HUES6 (cell line): ENCODE data around the gene SNAI3.
"Not testable (repeated sequence)": the region's sequence is repeated elsewhere in the genome, so short reads cannot be mapped to it uniquely, and the experiment has no call there.

Source experiments
- H3K27ac ChIP-seq: 2 replicates; pipeline ENCODE4 v1.7.0; 2013; ENCODE audit warnings: low read depth, mild to moderate bottlenecking, low read length, inconsistent platforms
- H3K27me3 ChIP-seq: 2 replicates; pipeline ENCODE4 v1.6.1; 2013; ENCODE audit warnings: low read length; ENCODE audit not compliant: control insufficient read depth, insufficient read depth
- H3K36me3 ChIP-seq: 2 replicates; pipeline ENCODE4 v1.6.1; 2013; ENCODE audit warnings: low read length; ENCODE audit not compliant: control insufficient read depth, insufficient read depth
- H3K4me1 ChIP-seq: 2 replicates; pipeline ENCODE4 v1.6.1; 2013; ENCODE audit warnings: low read length; ENCODE audit not compliant: control insufficient read depth, insufficient read depth
- H3K4me3 ChIP-seq: 2 replicates; pipeline ENCODE4 v1.5.1; 2013; ENCODE audit warnings: low read depth, low read length
- H3K9ac ChIP-seq: one replicate; pipeline ENCODE4 v1.6.1; 2013; ENCODE audit warnings: mild to moderate bottlenecking, low read length
- H3K9me3 ChIP-seq: 2 replicates; pipeline ENCODE4 v1.6.1; 2013; ENCODE audit warnings: low read depth, low read length; ENCODE audit not compliant: control insufficient read depth, insufficient read depth

SNAI3 gene

GRCh38 chr16:88678224-88678979 is 7.9 kb downstream of the SNAI3 start:
- Histone ChIP-seq H3K27ac (no peak overlapping the region), H3K4me1 (peaks cover 5% of the 10 kb centered on the region; the same call in 1 of the 2 replicates), H3K36me3 (peaks cover 11% of the 10 kb centered on the region; the same call in 1 of the 2 replicates), H3K9me3 (no peaks in the 10 kb centered on the region), H3K27me3 (peaks cover under 1% of the 10 kb centered on the region; the same call in 1 of the 2 replicates), H3K9ac (no peak overlapping the region), H3K4me3 (no peak overlapping the region)

GRCh38 chr16:88677721-88678120 is 8.6 kb downstream of the SNAI3 start:
- H3K4me1 ChIP-seq: peaks cover 5% of the 10 kb centered on the region; the same call in 1 of the 2 replicates
- H3K9me3 ChIP-seq: no peaks in the 10 kb centered on the region
- no peak overlapping the region for H3K27ac ChIP-seq
- H3K36me3 ChIP-seq: peaks cover 11% of the 10 kb centered on the region; the same call in 1 of the 2 replicates
- no peaks in the 10 kb centered on the region; the same call in 1 of the 2 replicates for H3K27me3 ChIP-seq
- H3K9ac ChIP-seq: no peak overlapping the region
- no peak overlapping the region for H3K4me3 ChIP-seq

DNA sequence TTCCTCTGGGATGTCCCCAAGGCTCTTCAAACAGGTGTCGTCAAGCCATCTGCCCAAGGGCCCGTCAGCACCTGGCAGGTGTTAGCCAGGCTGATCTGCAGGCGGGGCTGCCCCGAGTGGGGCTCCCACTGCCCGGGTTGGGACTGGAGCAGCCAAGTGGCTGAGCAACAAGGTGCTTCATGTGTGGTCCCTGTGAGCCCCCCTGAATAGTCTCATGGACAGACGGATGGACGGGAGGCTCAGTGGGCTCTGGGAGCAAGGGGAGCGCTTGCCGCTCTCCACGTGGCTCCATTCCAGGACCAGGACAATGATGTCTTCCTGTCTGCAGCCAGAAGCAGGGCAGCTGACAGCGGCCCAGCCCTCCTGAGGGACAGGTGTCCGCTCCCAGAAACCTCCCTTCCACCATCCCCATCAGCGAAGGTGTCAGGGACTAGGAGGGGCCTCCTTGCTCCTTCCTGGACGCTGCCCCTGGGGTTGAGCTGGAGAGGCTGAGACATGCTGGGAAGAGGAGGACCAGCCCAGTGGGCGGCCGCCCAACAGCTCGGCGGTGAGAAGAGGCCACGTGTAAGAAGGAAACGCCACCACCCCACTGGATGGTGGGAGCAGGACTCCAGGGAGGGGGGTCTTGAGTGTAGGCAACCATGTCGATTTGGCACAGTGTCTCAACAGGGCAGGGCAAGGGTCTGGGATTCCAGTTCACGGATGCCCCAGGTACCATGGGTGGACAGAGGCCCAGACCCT is 9.6 kb downstream of the SNAI3 start:
- no peak overlapping the region for H3K4me3 ChIP-seq
- peaks cover 11% of the 10 kb centered on the region; the same call in 1 of the 2 replicates for H3K36me3 ChIP-seq
- peaks cover 7% of the 10 kb centered on the region; the same call in 1 of the 2 replicates for H3K4me1 ChIP-seq
- H3K9ac ChIP-seq: no peak overlapping the region
- H3K27ac ChIP-seq: no peak overlapping the region
- no peaks in the 10 kb centered on the region for H3K9me3 ChIP-seq
- H3K27me3 ChIP-seq: no peaks in the 10 kb centered on the region; the same call in 1 of the 2 replicates

- no peak overlapping the region for H3K4me3 ChIP-seq
- H3K9ac ChIP-seq: no peak overlapping the region
- no peaks in the 10 kb centered on the region for H3K27me3 ChIP-seq
- H3K4me1 ChIP-seq: 0 out of 2 replicates have a peak, but pooled peaks cover 4% of the 10 kb centered on the region
- H3K9me3 ChIP-seq: no peaks in the 10 kb centered on the region
- peaks cover 11% of the 10 kb centered on the region; the same call in 1 of the 2 replicates for H3K36me3 ChIP-seq
- no peak overlapping the region for H3K27ac ChIP-seq
Measured at GRCh38 chr16:88673716-88674379, 12.5 kb downstream of the SNAI3 start.

DNA sequence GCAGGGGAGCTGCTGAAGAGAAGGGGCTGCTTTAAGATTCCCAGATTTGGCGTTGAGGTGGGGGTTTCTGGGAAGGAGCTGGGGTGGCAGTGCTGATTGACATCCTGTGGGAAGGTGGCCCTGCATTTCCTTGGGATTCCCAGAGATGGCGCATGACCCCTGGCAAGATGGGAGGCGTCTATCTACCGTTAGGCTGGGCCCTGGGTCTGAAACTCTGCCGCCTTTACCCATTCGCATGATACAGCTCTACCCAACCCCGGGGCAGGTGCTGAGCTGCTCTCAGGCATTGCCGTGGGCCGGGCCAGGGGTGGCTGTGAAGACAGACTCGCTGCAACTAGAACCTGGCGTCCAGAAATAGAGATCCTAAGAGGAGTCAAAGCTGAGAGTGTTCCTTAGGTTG is 13.5 kb downstream of the SNAI3 start:
- no peaks in the 10 kb centered on the region for H3K27me3 ChIP-seq
- no peak overlapping the region for H3K27ac ChIP-seq
- H3K4me3 ChIP-seq: no peak overlapping the region
- H3K9ac ChIP-seq: no peak overlapping the region
- 0 out of 2 replicates have a peak, but pooled peaks cover 4% of the 10 kb centered on the region for H3K4me1 ChIP-seq
- H3K36me3 ChIP-seq: peaks cover 11% of the 10 kb centered on the region; the same call in 1 of the 2 replicates
- no peaks in the 10 kb centered on the region for H3K9me3 ChIP-seq

DNA sequence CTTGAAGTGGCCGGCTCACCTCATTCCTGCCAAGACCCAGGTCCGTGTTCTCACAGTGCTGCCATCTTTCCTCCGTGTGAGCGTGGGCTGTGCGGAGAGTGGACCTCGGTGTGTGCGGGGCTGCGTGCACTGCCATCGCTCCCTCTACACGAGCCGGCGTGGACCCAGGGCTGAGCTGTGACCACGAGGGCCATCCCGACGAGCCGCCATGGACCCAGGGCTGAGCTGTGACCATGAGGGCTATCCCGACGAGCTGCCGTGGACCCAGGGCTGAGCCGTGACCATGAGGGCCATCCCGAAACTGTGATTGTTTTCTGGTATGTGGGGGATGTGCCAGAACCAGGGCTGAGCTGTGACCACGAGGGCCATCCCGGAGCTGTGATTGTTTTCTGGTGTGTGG is 14.5 kb downstream of the SNAI3 start:
- H3K27me3 ChIP-seq: no peaks in the 10 kb centered on the region
- H3K4me1 ChIP-seq: 0 out of 2 replicates have a peak, but pooled peaks cover 4% of the 10 kb centered on the region
- no peak overlapping the region for H3K4me3 ChIP-seq
- H3K9ac ChIP-seq: no peak overlapping the region
- no peaks in the 10 kb centered on the region for H3K9me3 ChIP-seq
- H3K27ac ChIP-seq: no peak overlapping the region
- H3K36me3 ChIP-seq: peaks cover 11% of the 10 kb centered on the region; the same call in 1 of the 2 replicates

GRCh38 chr16:88669980-88670379 is 16.3 kb downstream of the SNAI3 start:
- H3K27ac ChIP-seq: no peak overlapping the region
- H3K4me1 ChIP-seq: 0 out of 2 replicates have a peak, but pooled peaks cover 4% of the 10 kb centered on the region
- H3K9ac ChIP-seq: no peak overlapping the region
- no peaks in the 10 kb centered on the region for H3K9me3 ChIP-seq
- H3K36me3 ChIP-seq: peaks cover 14% of the 10 kb centered on the region
- no peak overlapping the region for H3K4me3 ChIP-seq
- H3K27me3 ChIP-seq: no peaks in the 10 kb centered on the region

DNA sequence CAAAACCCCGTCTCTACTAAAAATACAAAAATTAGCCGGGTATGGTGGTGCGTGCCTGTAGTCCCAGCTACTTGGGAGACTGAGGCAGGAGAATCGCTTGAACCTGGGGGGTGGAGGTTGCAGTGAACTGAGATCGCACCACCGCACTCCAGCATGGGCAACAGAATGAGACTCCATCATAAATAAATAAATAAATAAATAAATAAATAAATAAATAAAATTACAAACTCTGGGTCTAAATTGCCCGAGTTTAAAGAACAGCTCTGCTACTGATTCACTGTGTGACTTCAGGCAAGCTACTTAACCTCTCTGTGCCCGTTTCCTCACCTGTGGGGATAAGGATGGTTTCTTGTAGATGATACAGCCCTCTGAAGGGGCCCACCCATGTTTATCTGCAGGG is 16.8 kb downstream of the SNAI3 start:
- H3K9ac ChIP-seq, H3K4me1 ChIP-seq, H3K27me3 ChIP-seq, H3K9me3 ChIP-seq, H3K27ac ChIP-seq, H3K4me3 ChIP-seq: not testable (repeated sequence)
- H3K36me3 ChIP-seq: peaks cover 15% of the 10 kb centered on the region

DNA sequence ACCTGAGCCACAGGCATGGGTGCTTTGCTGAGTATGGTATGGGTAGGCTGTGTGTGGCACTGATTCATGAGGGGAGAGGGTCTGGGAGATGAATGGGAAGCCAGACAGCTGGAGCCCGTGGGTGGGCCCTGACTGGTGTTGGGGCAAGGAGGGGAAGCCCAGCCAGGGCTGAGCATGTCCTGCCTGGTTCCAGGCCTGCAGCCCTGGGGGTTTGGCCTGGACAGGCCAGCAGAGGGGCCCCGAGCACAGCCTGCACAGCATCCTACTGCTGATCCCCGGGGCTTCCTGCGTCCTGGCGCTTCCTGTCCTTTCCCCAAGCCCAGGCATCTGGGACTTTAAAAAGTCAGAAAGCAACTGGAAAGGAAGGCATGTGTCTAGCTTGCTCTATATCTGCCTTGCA is 18.8 kb downstream of the SNAI3 start:
- no peaks in the 10 kb centered on the region for H3K9me3 ChIP-seq
- no peak overlapping the region for H3K27ac ChIP-seq
- H3K36me3 ChIP-seq: peaks cover 7% of the 10 kb centered on the region
- 0 out of 2 replicates have a peak, but pooled peaks cover 2% of the 10 kb centered on the region for H3K4me1 ChIP-seq
- no peak overlapping the region for H3K4me3 ChIP-seq
- no peak overlapping the region for H3K9ac ChIP-seq
- H3K27me3 ChIP-seq: no peaks in the 10 kb centered on the region

DNA sequence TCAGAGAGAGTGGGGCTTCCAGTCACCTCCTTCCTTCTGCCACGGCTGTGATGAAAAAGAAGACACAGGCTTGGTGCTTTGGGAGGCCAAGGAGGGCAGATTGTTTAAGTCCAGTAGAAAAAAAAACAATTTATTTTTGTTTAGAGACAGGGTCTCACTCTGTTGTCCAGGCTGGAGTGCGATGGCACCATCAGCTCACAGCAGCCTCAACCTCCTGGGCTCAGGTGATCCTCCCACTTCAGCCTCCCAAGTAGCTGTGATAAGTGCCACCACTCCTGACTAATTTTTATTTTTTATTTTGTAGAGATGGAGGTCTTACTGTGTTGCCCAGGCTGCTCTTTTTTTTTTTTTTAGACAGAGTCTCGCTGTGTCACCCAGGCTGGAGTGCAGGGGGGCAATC is 20.7 kb downstream of the SNAI3 start:
- no peaks in the 10 kb centered on the region for H3K27me3 ChIP-seq
- no peaks in the 10 kb centered on the region for H3K9me3 ChIP-seq
- H3K4me1 ChIP-seq: no peaks in the 10 kb centered on the region; the same call in 1 of the 2 replicates
- peaks cover 7% of the 10 kb centered on the region for H3K36me3 ChIP-seq
- no peak overlapping the region for H3K4me3 ChIP-seq
- H3K9ac ChIP-seq: no peak overlapping the region
- H3K27ac ChIP-seq: no peak overlapping the region
